Naive B cell (primary cell): Measurements from ENCODE around the gene WNT10A. TPM values are rescaled to one million over a fixed set of nuclear protein-coding genes. Genes with fewer than 3 reads are reported as not detected.
"Not testable (repeated sequence)": the region's sequence is repeated elsewhere in the genome, so short reads cannot be mapped to it uniquely, and the experiment has no call there.

Experiments used
- ATAC-seq, 2 donors: fragments of 150-1000 bp; cut with Tn5 transposase; 2 replicates each; pipeline ENCODE4 v1.10.0; 2021; ENCODE audit warnings: low read depth in 2 of 2, mild to moderate bottlenecking in 2 of 2, moderate library complexity in 2 of 2
- DNase-seq: peaks from one replicate; pipeline ENCODE4 v3.0.0; 2022
- H3K27ac Mint-ChIP-seq, 6 donors: one replicate each; pipeline ENCODE4 v1.8.0; 2020 to 2022; ENCODE audit warnings: mild to moderate bottlenecking in 6 of 6, mixed read lengths in 6 of 6, moderate library complexity in 5 of 6, inconsistent platforms in 2 of 6
- H3K27me3 Mint-ChIP-seq, 3 donors: one replicate each; pipeline ENCODE4 v1.8.0; 2021 to 2022; ENCODE audit warnings: mixed read lengths in 3 of 3, mild to moderate bottlenecking in 1 of 3
- H3K36me3 Mint-ChIP-seq, 2 donors: one replicate each; pipeline ENCODE4 v1.8.0; 2020 to 2022; ENCODE audit warnings: mixed read lengths in 2 of 2, inconsistent platforms in 1 of 2, mild to moderate bottlenecking in 1 of 2
- H3K4me1 Mint-ChIP-seq, 3 donors: one replicate each; pipeline ENCODE4 v1.8.0; 2020 to 2022; ENCODE audit warnings: mixed read lengths in 3 of 3, inconsistent platforms in 1 of 3, mild to moderate bottlenecking in 1 of 3, moderate library complexity in 1 of 3
- H3K4me3 Mint-ChIP-seq, 8 donors: one replicate each; pipeline ENCODE4 v1.8.0; 2020 to 2022; ENCODE audit warnings: mild to moderate bottlenecking in 8 of 8, mixed read lengths in 8 of 8, moderate library complexity in 8 of 8, inconsistent platforms in 2 of 8
- H3K9me3 Mint-ChIP-seq, 7 donors: one replicate each; pipeline ENCODE4 v1.8.0; 2020 to 2022; ENCODE audit warnings: mixed read lengths in 7 of 7, mild to moderate bottlenecking in 5 of 7, inconsistent platforms in 2 of 7, moderate library complexity in 1 of 7
- polyA plus RNA-seq, 6 donors: library from polyadenylated mRNA; unstranded; fragments of 300-500 nt; fragmentation: Illumina TruSeq; gene quantifications; one replicate each; pipeline ENCODE4 v1.2.3, GENCODE V29; 2021; ENCODE audit warnings: low read depth in 6 of 6

Gene WNT10A
- 10 to 100 TPM in 3 of 6 donors, 1 to 10 TPM in 3; 6.4 to 23.9 (median 10.7) TPM for polyA plus RNA-seq

DNA sequence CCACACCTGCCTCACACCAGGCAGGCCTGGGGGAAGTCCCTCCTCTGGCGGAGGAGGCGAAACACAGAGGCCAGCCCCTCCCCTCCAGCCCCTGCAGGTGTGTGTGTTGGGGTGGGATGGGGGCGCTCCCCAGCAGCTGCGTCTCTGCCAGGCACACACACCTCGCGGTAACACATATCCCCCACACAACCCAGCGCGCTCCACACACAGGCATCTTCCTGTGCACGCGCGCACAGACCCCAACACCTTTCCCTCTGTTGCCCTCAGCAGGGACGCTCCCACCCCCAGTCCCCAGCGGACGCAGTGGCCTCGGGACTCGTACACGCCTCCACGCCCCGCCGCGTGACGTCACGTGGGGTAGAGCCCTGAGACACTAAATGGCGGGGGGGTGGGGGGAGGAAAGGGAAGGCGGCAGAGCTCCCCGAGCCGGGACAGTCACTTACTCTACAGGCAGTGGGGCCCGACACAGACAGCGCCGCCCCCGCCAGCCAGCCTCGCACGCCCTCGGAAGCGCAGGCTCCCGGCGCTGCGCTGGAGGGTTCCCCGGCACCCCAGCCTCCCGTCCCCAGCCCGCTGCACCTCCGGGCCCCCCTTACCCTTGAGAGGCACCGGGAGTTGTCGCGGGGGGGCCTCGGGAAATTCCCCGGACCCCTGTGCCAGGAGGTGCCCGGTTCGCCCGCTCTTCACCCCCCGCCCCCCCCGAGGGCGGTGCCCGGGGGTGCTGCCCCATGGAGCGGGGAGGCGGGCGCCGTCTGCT is at the start of gene WNT10A:
WNT10A (plus strand) TSS at position 751 of the 757 bp plus-strand sequence. CDS start 144 bp downstream, outside the sequence.
- Mint-ChIP-seq H3K4me3 (peak within 1 kb of the TSS; percentile 82 to 94 (median 92)), H3K27ac (peak within 1 kb of the TSS; percentile 96 to 99 (median 99)), H3K27me3 (peaks cover 0 to 9% (median 8%) of the 10 kb centered on the region in 3 donors), H3K4me1 (peaks cover 56 to 67% (median 65%) of the 10 kb centered on the region in 3 donors), H3K36me3 (no peaks in the 10 kb centered on the region), H3K9me3 (no peaks in the 10 kb centered on the region)
- peak; percentile 95 for DNase-seq
- ATAC-seq, result peak; percentile 75 to 78

DNA sequence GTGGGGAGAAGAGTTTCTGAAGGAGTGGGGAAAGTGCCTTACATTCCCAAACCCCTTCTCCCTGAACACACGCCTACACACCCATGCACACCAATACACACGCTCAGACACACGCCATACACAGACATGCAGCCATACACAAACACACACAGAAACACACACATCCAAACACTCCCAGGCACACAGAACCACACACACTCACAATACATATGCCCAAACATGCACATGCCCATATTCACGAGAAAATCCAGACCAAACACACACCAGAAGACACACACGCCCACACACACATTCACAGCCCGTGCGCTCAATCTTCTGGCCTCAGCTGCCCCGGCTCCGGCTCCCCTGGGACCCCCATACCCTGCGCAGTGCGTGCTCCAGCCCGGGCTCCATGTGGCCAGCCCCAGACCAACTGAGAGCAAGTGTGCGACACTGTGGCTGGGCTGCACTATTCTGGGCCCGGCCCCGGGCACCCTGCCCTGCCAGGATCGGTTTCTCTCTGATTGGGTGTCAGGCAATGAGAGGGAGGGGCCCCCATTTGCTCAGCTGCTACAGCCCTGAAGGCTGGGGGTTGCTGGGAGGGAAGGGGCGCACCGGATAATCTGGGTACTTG is 49.2 kb upstream of the WNT10A start, which contains the start of gene PRKAG3:
PRKAG3 (minus strand) TSS at position 426 of the 613 bp plus-strand sequence.
- Mint-ChIP-seq H3K27ac (peak within 1 kb of the TSS in 1 of 6 donors; percentile 68), H3K9me3 (peaks cover 0 to 3% (median 0%) of the 10 kb centered on the region in 7 donors), H3K4me1 (peaks cover 0 to 4% (median 0%) of the 10 kb centered on the region in 3 donors), H3K4me3 (no peak within 1 kb of the TSS), H3K36me3 (no peaks in the 10 kb centered on the region), H3K27me3 (peaks cover 47 to 64% (median 48%) of the 10 kb centered on the region in 3 donors)
- DNase-seq (no peak), ATAC-seq (no peak)

DNA sequence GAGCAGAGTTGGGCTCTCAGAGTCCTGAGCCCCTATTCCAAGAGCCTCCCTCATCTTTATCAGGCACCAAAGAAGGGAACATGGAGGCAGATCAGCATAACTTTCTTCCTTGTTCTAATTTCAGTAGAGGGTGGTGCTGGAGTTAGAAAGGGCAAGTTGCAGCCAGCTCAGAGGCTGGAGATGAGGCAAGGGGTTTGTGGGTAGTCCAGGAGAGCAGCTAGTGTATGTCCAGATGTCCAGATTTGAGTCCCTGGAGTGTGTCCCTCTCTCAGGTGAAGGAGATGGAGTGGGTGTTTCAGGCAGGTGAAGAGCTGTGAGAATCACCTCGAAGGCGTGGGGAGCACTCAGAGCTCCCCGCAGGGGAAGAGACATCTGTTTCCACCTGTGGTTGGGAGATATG is 48.6 kb upstream of the WNT10A start:
- DNase-seq (no peak), ATAC-seq (no peak)
- H3K27me3 Mint-ChIP-seq, result peaks cover 45 to 64% (median 48%) of the 10 kb centered on the region in 3 donors
- H3K4me1 Mint-ChIP-seq, result peaks cover 0 to 4% (median 0%) of the 10 kb centered on the region in 3 donors
- peaks cover 3% of the 10 kb centered on the region in 2 donors for H3K36me3 Mint-ChIP-seq
- H3K27ac Mint-ChIP-seq, result no peak overlapping the region
- H3K9me3 Mint-ChIP-seq, result peaks cover 0 to 7% (median 4%) of the 10 kb centered on the region in 7 donors
- H3K4me3 Mint-ChIP-seq, result no peak overlapping the region

DNA sequence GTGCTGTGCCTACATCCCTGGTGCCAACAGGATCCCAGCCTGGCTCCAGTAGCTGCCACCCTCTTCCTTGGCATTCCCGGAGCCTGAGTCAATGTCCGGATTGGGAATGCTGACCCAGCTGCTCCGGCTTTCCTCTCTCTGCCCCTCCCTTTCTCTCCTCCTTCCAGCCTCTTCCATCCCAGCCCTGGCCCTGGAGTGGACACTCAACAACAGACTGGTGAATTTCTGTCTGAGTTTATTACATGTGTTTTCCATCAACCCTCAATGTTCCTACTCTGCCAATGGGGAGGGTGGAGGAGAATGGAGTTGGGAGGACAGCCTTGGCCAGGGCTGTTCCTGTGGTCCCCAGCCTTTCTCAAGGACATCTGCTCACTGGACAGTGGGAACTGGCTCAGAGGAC is 48.1 kb upstream of the WNT10A start:
- no peak for DNase-seq
- Mint-ChIP-seq H3K4me3 (no peak overlapping the region), H3K27ac (no peak overlapping the region), H3K27me3 (peaks cover 49 to 68% (median 51%) of the 10 kb centered on the region in 3 donors), H3K4me1 (peaks cover 0 to 4% (median 0%) of the 10 kb centered on the region in 3 donors), H3K9me3 (peaks cover 0 to 11% (median 8%) of the 10 kb centered on the region in 7 donors), H3K36me3 (peaks cover 5 to 7% of the 10 kb centered on the region in 2 donors)
- ATAC-seq, result no peak

DNA sequence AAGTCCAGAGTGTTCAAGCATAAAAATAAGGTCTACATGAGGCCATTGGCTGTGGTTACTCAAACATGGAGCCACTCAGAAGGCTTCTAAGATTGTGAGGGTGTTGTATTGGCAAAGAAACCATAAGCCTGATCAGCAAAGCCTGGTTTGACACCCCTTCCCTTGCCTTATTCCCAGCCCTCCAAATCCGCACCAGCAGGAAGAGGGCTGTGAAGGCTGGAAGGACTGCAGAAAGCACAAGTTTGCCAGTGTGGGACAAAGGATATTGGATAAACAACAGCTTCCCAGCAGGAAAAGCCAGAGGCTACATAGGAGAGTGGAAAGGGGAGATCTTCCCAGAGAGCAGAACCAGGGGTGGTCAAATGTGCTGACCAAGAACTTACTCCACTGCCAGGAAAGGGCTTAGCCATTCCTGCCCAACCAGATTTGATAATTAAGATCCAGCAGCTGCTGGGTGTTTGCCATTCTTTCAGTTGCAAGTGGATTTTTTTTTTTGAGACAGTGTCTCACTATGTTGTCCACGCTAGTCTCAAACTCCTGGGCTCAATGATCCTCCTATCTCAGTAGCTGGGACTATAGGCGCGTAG is 47.5 kb upstream of the WNT10A start:
- peaks cover 5 to 17% (median 14%) of the 10 kb centered on the region in 7 donors for H3K9me3 Mint-ChIP-seq
- no peak overlapping the region for H3K4me3 Mint-ChIP-seq
- H3K27me3 Mint-ChIP-seq, result peaks cover 51 to 74% (median 55%) of the 10 kb centered on the region in 3 donors
- H3K27ac Mint-ChIP-seq, result no peak overlapping the region
- H3K4me1 Mint-ChIP-seq, result peaks cover 0 to 4% (median 0%) of the 10 kb centered on the region in 3 donors
- peaks cover 9 to 13% of the 10 kb centered on the region in 2 donors for H3K36me3 Mint-ChIP-seq
- DNase-seq, result no peak
- ATAC-seq, result no peak

DNA sequence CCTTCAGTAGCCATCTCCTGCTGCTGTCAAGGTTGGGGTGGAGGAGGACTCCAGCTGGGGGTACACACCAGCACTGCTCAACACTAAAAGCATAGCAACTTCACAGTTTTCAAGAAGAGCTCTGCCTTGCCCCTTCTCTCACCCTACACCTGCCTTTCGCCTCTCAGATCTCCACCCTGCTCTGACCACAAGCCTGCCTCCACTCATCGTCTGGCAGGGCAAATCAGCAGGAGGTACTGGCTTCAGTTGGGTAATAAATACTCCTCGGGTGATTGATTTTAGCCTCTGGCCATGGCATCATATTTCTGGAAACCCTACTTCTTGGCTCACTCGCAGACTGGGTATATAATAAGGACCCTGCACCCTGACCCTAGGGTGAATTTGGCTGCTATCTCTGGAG is 46.0 kb upstream of the WNT10A start:
- peaks cover 10 to 15% of the 10 kb centered on the region in 2 donors for H3K36me3 Mint-ChIP-seq
- H3K9me3 Mint-ChIP-seq, result peaks cover 6 to 24% (median 15%) of the 10 kb centered on the region in 7 donors
- H3K4me1 Mint-ChIP-seq, result peaks cover 0 to 4% (median 0%) of the 10 kb centered on the region in 3 donors
- no peak overlapping the region for H3K4me3 Mint-ChIP-seq
- DNase-seq, result no peak
- H3K27me3 Mint-ChIP-seq, result peaks cover 42 to 82% (median 61%) of the 10 kb centered on the region in 3 donors
- ATAC-seq, result no peak
- peak overlapping the region in 1 of 6 donors; percentile 34 for H3K27ac Mint-ChIP-seq

DNA sequence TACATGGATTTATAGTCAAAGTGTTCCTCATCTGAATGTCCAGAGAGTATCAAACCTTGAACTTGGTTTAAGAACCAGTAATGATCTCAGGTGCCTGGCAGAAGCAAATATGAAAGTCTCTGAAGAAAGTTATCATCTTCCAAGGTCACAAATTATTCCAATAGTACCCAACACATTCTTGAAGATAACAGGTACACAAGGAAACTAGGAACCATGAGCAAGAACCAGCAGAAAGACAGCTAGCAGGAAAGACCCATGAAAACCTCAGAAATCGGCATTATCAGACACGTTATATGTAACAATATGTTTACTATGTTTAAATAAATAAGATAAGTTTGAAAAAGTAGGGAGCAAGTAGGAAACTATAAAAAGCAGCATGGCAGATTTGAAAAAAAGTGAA is 43.2 kb upstream of the WNT10A start:
- DNase-seq (no peak), ATAC-seq (no peak)
- Mint-ChIP-seq H3K27ac (no peak overlapping the region), H3K4me1 (no peaks in the 10 kb centered on the region), H3K4me3 (no peak overlapping the region), H3K27me3 (peaks cover 26 to 64% (median 49%) of the 10 kb centered on the region in 3 donors), H3K9me3 (peaks cover 6 to 34% (median 15%) of the 10 kb centered on the region in 7 donors), H3K36me3 (peaks cover 10 to 15% of the 10 kb centered on the region in 2 donors)

DNA sequence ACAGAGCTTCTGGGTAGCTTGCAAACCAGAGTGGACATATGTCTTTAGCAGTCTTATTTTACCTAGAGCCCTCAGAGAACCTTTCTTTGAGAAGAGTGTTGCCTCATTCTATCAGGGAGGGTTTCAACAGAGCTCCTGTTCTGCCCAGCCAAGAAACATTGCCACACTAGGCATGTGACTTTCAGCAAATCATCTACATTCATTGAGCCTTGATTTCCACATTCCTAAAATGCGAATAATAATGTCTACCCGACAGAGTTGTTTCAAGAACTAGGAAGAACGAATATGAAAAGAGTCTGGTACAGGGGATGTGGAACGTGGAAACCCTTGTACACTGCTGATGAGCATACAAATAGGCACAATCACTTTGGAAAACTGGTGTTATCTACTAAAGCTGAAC is 41.2 kb upstream of the WNT10A start:
- DNase-seq (no peak), ATAC-seq (no peak)
- H3K4me3 Mint-ChIP-seq, result no peak overlapping the region
- peaks cover 18 to 63% (median 48%) of the 10 kb centered on the region in 3 donors for H3K27me3 Mint-ChIP-seq
- no peaks in the 10 kb centered on the region for H3K4me1 Mint-ChIP-seq
- peaks cover 10 to 15% of the 10 kb centered on the region in 2 donors for H3K36me3 Mint-ChIP-seq
- H3K27ac Mint-ChIP-seq, result no peak overlapping the region
- peaks cover 9 to 38% (median 19%) of the 10 kb centered on the region in 7 donors for H3K9me3 Mint-ChIP-seq

DNA sequence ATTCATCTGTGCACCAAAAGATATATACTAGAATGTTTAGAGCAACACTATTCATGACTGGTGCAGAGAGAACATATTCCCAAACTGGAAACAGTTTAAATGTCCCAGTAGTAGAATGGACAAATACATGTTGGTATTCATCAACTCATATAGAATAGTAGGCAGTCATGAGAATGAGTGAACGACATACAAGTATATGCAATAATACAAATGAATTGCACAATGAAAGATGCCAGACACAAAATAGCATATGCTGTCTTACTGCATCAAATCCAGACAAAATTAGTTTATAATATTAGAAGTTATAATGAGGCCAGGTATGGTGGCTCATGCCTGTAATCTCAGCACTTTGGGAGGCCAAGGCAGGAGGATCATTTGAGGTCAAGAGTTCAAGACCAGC is 40.8 kb upstream of the WNT10A start:
- ATAC-seq (no peak), DNase-seq (no peak)
- Mint-ChIP-seq H3K4me3 (no peak overlapping the region), H3K27me3 (peaks cover 14 to 60% (median 48%) of the 10 kb centered on the region in 3 donors), H3K9me3 (peaks cover 9 to 42% (median 20%) of the 10 kb centered on the region in 7 donors), H3K36me3 (peaks cover 10 to 15% of the 10 kb centered on the region in 2 donors), H3K4me1 (no peaks in the 10 kb centered on the region), H3K27ac (no peak overlapping the region)

DNA sequence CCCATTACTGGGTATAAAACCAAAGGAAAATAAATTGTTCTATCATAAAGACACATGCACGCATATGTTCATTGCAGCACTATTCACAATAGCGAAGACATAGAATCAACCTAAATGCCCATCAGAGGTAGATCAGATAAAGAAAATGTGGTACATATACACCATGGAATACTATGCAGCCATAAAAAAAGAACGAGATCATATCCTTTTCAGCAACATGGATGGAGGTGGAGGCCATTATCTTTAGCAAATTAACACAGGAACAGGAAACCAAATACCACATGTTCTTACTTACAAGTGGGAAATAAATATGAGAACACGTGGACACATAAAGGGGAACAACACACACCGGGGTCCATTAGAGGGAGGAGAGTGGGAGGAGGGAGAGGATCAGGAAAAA is 36.3 kb upstream of the WNT10A start:
- H3K9me3 Mint-ChIP-seq, result peaks cover 0 to 17% (median 4%) of the 10 kb centered on the region in 7 donors
- H3K36me3 Mint-ChIP-seq, ATAC-seq, DNase-seq, H3K4me1 Mint-ChIP-seq, H3K27ac Mint-ChIP-seq, H3K4me3 Mint-ChIP-seq: not testable (repeated sequence)
- peaks cover 17 to 33% (median 25%) of the 10 kb centered on the region in 3 donors for H3K27me3 Mint-ChIP-seq

DNA sequence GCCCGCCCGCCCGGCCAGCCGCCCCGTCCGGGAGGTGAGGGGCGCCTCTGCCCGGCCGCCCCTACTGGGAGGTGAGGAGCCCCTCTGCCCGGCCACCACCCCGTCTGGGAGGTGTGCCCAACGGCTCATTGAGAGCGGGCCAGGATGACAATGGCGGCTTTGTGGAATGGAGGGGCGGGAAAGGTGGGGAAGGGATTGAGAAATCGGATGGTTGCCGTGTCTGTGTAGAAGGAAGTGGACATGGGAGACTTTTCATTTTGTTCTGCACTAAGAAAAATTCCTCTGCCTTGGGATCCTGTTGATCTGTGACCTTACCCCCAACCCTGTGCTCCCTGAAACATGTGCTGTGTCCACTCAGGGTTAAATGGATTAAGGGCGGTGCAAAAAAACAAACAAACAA is 33.7 kb upstream of the WNT10A start:
- peaks cover 0 to 14% (median 4%) of the 10 kb centered on the region in 7 donors for H3K9me3 Mint-ChIP-seq
- peaks cover 23 to 39% (median 25%) of the 10 kb centered on the region in 3 donors for H3K27me3 Mint-ChIP-seq
- not testable (repeated sequence) for H3K4me3 Mint-ChIP-seq, DNase-seq, H3K4me1 Mint-ChIP-seq, ATAC-seq, H3K27ac Mint-ChIP-seq, H3K36me3 Mint-ChIP-seq

DNA sequence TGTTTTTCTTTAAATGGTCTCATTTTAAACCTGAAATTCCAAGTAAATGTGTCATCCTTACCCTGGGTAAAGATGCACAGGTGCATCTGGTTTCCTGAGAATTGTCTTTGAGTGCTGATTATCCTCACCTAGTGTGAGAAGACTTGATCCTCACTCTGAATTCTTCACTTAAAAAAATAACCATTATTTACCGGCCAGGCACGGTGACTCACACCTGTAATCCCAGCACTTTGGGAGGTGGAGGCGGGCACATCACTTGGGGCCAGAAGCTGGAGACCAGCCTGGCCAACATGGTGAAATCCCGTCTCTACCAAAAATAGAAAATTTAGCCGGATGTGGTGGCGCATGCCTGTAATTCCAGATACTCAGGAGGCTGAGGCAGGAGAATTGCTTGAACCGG is 30.9 kb upstream of the WNT10A start:
- ATAC-seq, result no peak
- peaks cover 0 to 10% (median 6%) of the 10 kb centered on the region in 3 donors for H3K4me1 Mint-ChIP-seq

DNA sequence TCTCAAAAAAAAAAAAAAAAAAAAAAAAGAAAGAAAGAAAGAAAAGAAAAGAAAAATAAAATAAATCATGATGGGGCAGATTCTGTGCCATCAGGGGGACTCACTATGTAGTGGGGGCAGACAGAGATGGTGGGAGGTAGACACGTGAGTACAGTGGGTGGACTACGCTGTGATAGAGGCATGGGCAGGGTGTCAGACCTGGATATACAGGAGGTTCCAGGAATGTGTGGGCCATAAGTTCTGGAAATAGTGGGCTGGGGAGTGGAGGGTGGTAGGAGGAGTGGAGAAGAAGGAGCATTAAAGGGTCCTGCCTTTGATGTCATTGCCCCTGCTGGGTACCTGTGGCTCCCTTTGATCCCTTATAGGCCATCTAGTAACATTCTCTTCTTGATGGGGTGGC is 29.9 kb upstream of the WNT10A start:
- Mint-ChIP-seq H3K36me3 (no peaks in the 10 kb centered on the region), H3K9me3 (peaks cover 0 to 3% (median 0%) of the 10 kb centered on the region in 7 donors), H3K27ac (no peak overlapping the region), H3K27me3 (peaks cover 42 to 55% (median 43%) of the 10 kb centered on the region in 3 donors), H3K4me1 (peaks cover 0 to 10% (median 6%) of the 10 kb centered on the region in 3 donors), H3K4me3 (no peak overlapping the region)
- ATAC-seq (no peak), DNase-seq (no peak)

More for the DNA sequence above, 30.9 kb upstream of the WNT10A start:
- H3K9me3 Mint-ChIP-seq, result peaks cover 0 to 3% (median 0%) of the 10 kb centered on the region in 7 donors
- H3K27ac Mint-ChIP-seq, result no peak overlapping the region
- no peak overlapping the region for H3K4me3 Mint-ChIP-seq
- DNase-seq, result no peak
- H3K27me3 Mint-ChIP-seq, result peaks cover 31 to 45% (median 37%) of the 10 kb centered on the region in 3 donors
- no peaks in the 10 kb centered on the region for H3K36me3 Mint-ChIP-seq
